Endothelial cell of umbilical vein (primary cell): Measurements from ENCODE around the gene TLE3.

Experiments
- EZH2 ChIP-seq: IDR thresholded peaks from 2 replicates; pipeline ENCODE4 v1.6.1; 2012; ENCODE audit warnings: borderline replicate concordance, low read depth, mild to moderate bottlenecking, moderate library complexity, low read length, inconsistent platforms; ENCODE audit not compliant: severe bottlenecking
- POLR2A ChIP-seq: IDR thresholded peaks from 2 replicates; pipeline ENCODE4 v1.6.1; 2012; ENCODE audit warnings: low read depth, mild to moderate bottlenecking, control low read depth, low read length
- POLR2AphosphoS5 ChIP-seq: IDR thresholded peaks from 2 replicates; pipeline ENCODE4 v1.6.1; 2012; ENCODE audit warnings: low read depth, mild to moderate bottlenecking, control low read depth, low read length, moderate library complexity; ENCODE audit not compliant: insufficient read depth
- TF ChIP-seq, protein P1 (sequence below), 2 donors: IDR thresholded peaks; 1 replicate in 1 of 2; 2 replicates in 1 of 2; pipeline ENCODE4 v1.5.1; 2011; ENCODE audit warnings: low read length in 2 of 2, mild to moderate bottlenecking in 2 of 2, moderate library complexity in 2 of 2, control low read depth in 1 of 2, inconsistent platforms in 1 of 2, low read depth in 1 of 2; ENCODE audit not compliant: insufficient read depth in 1 of 2; ENCODE audit errors: extremely low read depth in 1 of 2

GRCh38 chr15:70141376-70142071 lies 43.8 kb upstream of the TLE3 start:
- TF ChIP-seq EZH2 (no peak), POLR2AphosphoS5 (no peak), POLR2A (no peak)
- TF ChIP-seq, protein P1, sequence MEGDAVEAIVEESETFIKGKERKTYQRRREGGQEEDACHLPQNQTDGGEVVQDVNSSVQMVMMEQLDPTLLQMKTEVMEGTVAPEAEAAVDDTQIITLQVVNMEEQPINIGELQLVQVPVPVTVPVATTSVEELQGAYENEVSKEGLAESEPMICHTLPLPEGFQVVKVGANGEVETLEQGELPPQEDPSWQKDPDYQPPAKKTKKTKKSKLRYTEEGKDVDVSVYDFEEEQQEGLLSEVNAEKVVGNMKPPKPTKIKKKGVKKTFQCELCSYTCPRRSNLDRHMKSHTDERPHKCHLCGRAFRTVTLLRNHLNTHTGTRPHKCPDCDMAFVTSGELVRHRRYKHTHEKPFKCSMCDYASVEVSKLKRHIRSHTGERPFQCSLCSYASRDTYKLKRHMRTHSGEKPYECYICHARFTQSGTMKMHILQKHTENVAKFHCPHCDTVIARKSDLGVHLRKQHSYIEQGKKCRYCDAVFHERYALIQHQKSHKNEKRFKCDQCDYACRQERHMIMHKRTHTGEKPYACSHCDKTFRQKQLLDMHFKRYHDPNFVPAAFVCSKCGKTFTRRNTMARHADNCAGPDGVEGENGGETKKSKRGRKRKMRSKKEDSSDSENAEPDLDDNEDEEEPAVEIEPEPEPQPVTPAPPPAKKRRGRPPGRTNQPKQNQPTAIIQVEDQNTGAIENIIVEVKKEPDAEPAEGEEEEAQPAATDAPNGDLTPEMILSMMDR (IDR thresholded peaks at IDR 0.05; ENCODE audit: extremely low read depth in 1 of 2, insufficient read depth in 1 of 2, low read depth in 1 of 2, low read length in 2 of 2) = no peak
